PC-9 (cell line): ENCODE data around the gene KRT6B.

Source experiments
- CTCF ChIP-seq: fragments of 200-600 bp; sonication (generic); conservative IDR thresholded peaks from 2 replicates; pipeline ENCODE4 v1.6.1; 2017; ENCODE audit warnings: mixed run types, antibody characterized with exemption, mild to moderate bottlenecking, moderate library complexity
- EZH2 ChIP-seq: fragments of 200-600 bp; sonication (generic); IDR thresholded peaks from 2 replicates; pipeline ENCODE4 v1.8.0; 2017; ENCODE audit warnings: antibody characterized with exemption, low read depth

GRCh38 chr12:52452101-52452500 is at the start of gene KRT6B:
- TF ChIP-seq CTCF, result no peak
- no peak for TF ChIP-seq EZH2
